T-helper 17 cell (primary cell): ENCODE measurements around the gene FGF18. TPM values are rescaled to one million over a fixed set of nuclear protein-coding genes. Genes with fewer than 3 reads are reported as not detected.
"Not testable (repeated sequence)": the region's sequence is repeated elsewhere in the genome, so short reads cannot be mapped to it uniquely, and the experiment has no call there.

Experiments used
- ATAC-seq: fragments of 150-1000 bp; cut with Tn5 transposase; 2 replicates; pipeline ENCODE4 v1.10.0; 2021; ENCODE audit warnings: mild to moderate bottlenecking, moderate library complexity
- DNase-seq, 3 donors: peaks; one replicate each; pipeline versions ENCODE4 v3.0.0 to v3.0.0-alpha.2; 2020 to 2021
- H3K9me3 ChIP-seq: one replicate; pipeline ENCODE4 v1.7.0; 2013; ENCODE audit warnings: low read length, mild to moderate bottlenecking; ENCODE audit not compliant: control insufficient read depth, poor library complexity, severe bottlenecking
- H3K27ac Mint-ChIP-seq: one replicate; pipeline ENCODE4 v1.8.0; 2022; ENCODE audit warnings: mild to moderate bottlenecking, moderate library complexity, mixed read lengths
- H3K27me3 Mint-ChIP-seq: one replicate; pipeline ENCODE4 v1.8.0; 2022; ENCODE audit warnings: mixed read lengths
- H3K36me3 Mint-ChIP-seq: one replicate; pipeline ENCODE4 v1.8.0; 2022; ENCODE audit warnings: low read depth, mixed read lengths
- H3K4me1 Mint-ChIP-seq: one replicate; pipeline ENCODE4 v1.8.0; 2022; ENCODE audit warnings: mild to moderate bottlenecking, mixed read lengths
- H3K4me3 Mint-ChIP-seq: one replicate; pipeline ENCODE4 v1.8.0; 2022; ENCODE audit warnings: mild to moderate bottlenecking, moderate library complexity, mixed read lengths
- total RNA-seq, 4 donors: library from RNA in 2 of 4; stranded (reverse) in 2 of 4; gene quantifications; one replicate each; pipeline ENCODE4 v1.2.3 and lab custom pipeline; 2022 to 2026

The FGF18 gene
- total RNA-seq: under 1 TPM; 0.44 to 0.50 TPM
- total RNA-seq (lab: John Stamatoyannopoulos, UW): 0.58 to 3.7 reads per million in 2 donors

GRCh38 chr5:171418982-171419687 lies at the start of gene FGF18:
TSS of gene FGF18 (plus strand) at chr5:171419647. CDS start at chr5:171420200, 553 bp downstream.
- Mint-ChIP-seq H3K36me3 (no peaks in the 10 kb centered on the region), H3K4me1 (peaks cover 10% of the 10 kb centered on the region), H3K27ac (peak within 1 kb of the TSS; percentile 63), H3K27me3 (peaks cover 5% of the 10 kb centered on the region), H3K4me3 (peak within 1 kb of the TSS; percentile 92)
- ATAC-seq (peak; percentile 43), DNase-seq (peak in 2 of 3 donors; percentile 35 to 39)
- H3K9me3 ChIP-seq: no peaks in the 10 kb centered on the region

- Mint-ChIP-seq H3K4me3 (no peak overlapping the region), H3K27me3 (peaks cover 25% of the 10 kb centered on the region), H3K36me3 (peaks cover 3% of the 10 kb centered on the region), H3K4me1 (no peaks in the 10 kb centered on the region), H3K27ac (no peak overlapping the region)
- DNase-seq: no peak
- ATAC-seq: no peak
- H3K9me3 ChIP-seq: no peaks in the 10 kb centered on the region
These were observed 49.5 kb upstream of the FGF18 start for GRCh38 chr5:171369898-171370297.

GRCh38 chr5:171370881-171371280 lies 48.6 kb upstream of the FGF18 start:
- not testable (repeated sequence) for H3K9me3 ChIP-seq, H3K4me1 Mint-ChIP-seq, H3K4me3 Mint-ChIP-seq, DNase-seq, H3K27ac Mint-ChIP-seq, H3K36me3 Mint-ChIP-seq, ATAC-seq
- peaks cover 16% of the 10 kb centered on the region for H3K27me3 Mint-ChIP-seq

- H3K4me1 Mint-ChIP-seq: no peaks in the 10 kb centered on the region
- H3K9me3 ChIP-seq: no peaks in the 10 kb centered on the region
- no peak for DNase-seq
- H3K27ac Mint-ChIP-seq: no peak overlapping the region
- no peak for ATAC-seq
- H3K36me3 Mint-ChIP-seq: peaks cover 3% of the 10 kb centered on the region
- peaks cover 16% of the 10 kb centered on the region for H3K27me3 Mint-ChIP-seq
- H3K4me3 Mint-ChIP-seq: no peak overlapping the region
These were observed 48.1 kb upstream of the FGF18 start for GRCh38 chr5:171371326-171371725.

- H3K4me3 Mint-ChIP-seq: no peak overlapping the region
- H3K27ac Mint-ChIP-seq: no peak overlapping the region
- H3K9me3 ChIP-seq: no peaks in the 10 kb centered on the region
- no peak for ATAC-seq
- no peak for DNase-seq
- H3K27me3 Mint-ChIP-seq: no peaks in the 10 kb centered on the region
- no peaks in the 10 kb centered on the region for H3K36me3 Mint-ChIP-seq
- H3K4me1 Mint-ChIP-seq: no peaks in the 10 kb centered on the region
These were observed 39.5 kb upstream of the FGF18 start for GRCh38 chr5:171379961-171380360.

GRCh38 chr5:171384416-171384815 lies 35.0 kb upstream of the FGF18 start:
- H3K4me3 Mint-ChIP-seq, H3K36me3 Mint-ChIP-seq, ATAC-seq, H3K9me3 ChIP-seq, H3K27me3 Mint-ChIP-seq, DNase-seq, H3K27ac Mint-ChIP-seq: not testable (repeated sequence)
- peaks cover 21% of the 10 kb centered on the region for H3K4me1 Mint-ChIP-seq

GRCh38 chr5:171384999-171385398 lies 34.4 kb upstream of the FGF18 start:
- not testable (repeated sequence) for H3K27ac Mint-ChIP-seq, H3K36me3 Mint-ChIP-seq, ATAC-seq

GRCh38 chr5:171386006-171386671 lies 33.3 kb upstream of the FGF18 start:
- peaks cover 35% of the 10 kb centered on the region for H3K4me1 Mint-ChIP-seq
- H3K36me3 Mint-ChIP-seq: peaks cover 2% of the 10 kb centered on the region
- H3K27ac Mint-ChIP-seq: peak overlapping the region; percentile 95
- H3K9me3 ChIP-seq: no peaks in the 10 kb centered on the region
- peak overlapping the region; percentile 15 for H3K4me3 Mint-ChIP-seq
- DNase-seq: no peak
- no peak for ATAC-seq
- H3K27me3 Mint-ChIP-seq: no peaks in the 10 kb centered on the region

More at GRCh38 chr5:171384999-171385398, 34.4 kb upstream of the FGF18 start:
- H3K27me3 Mint-ChIP-seq, H3K9me3 ChIP-seq, DNase-seq, H3K4me3 Mint-ChIP-seq: not testable (repeated sequence)
- peaks cover 27% of the 10 kb centered on the region for H3K4me1 Mint-ChIP-seq

- no peak for DNase-seq
- ATAC-seq: no peak
- H3K36me3 Mint-ChIP-seq: peaks cover 5% of the 10 kb centered on the region
- peaks cover 40% of the 10 kb centered on the region for H3K4me1 Mint-ChIP-seq
- peak overlapping the region; percentile 95 for H3K27ac Mint-ChIP-seq
- no peaks in the 10 kb centered on the region for H3K9me3 ChIP-seq
- H3K27me3 Mint-ChIP-seq: no peaks in the 10 kb centered on the region
- peak overlapping the region; percentile 92 for H3K4me3 Mint-ChIP-seq
These were observed 32.5 kb upstream of the FGF18 start for GRCh38 chr5:171386861-171387344.

GRCh38 chr5:171387345-171387969 lies 32.0 kb upstream of the FGF18 start, which contains the start of gene NPM1:
TSS of gene NPM1 (plus strand) at chr5:171387849. CDS start at chr5:171387949, 100 bp downstream.
- peak within 1 kb of the TSS; percentile 95 for H3K27ac Mint-ChIP-seq
- peak; percentile 93 to 97 (median 94) for DNase-seq
- H3K4me3 Mint-ChIP-seq: peak within 1 kb of the TSS; percentile 92
- H3K4me1 Mint-ChIP-seq: peaks cover 43% of the 10 kb centered on the region
- ATAC-seq: peak; percentile 86
- H3K27me3 Mint-ChIP-seq: no peaks in the 10 kb centered on the region
- H3K9me3 ChIP-seq: no peaks in the 10 kb centered on the region
- H3K36me3 Mint-ChIP-seq: peaks cover 5% of the 10 kb centered on the region

GRCh38 chr5:171387970-171388815 lies 31.3 kb upstream of the FGF18 start:
- peak overlapping the region; percentile 95 for H3K27ac Mint-ChIP-seq
- peak; percentile 38 for ATAC-seq
- DNase-seq: peak; percentile 60 to 72 (median 72)
- H3K9me3 ChIP-seq: no peaks in the 10 kb centered on the region
- H3K36me3 Mint-ChIP-seq: peaks cover 5% of the 10 kb centered on the region
- H3K4me3 Mint-ChIP-seq: peak overlapping the region; percentile 92
- peaks cover 49% of the 10 kb centered on the region for H3K4me1 Mint-ChIP-seq
- H3K27me3 Mint-ChIP-seq: no peaks in the 10 kb centered on the region

- Mint-ChIP-seq H3K27me3 (no peaks in the 10 kb centered on the region), H3K4me1 (peaks cover 52% of the 10 kb centered on the region), H3K4me3 (peak overlapping the region; percentile 92), H3K27ac (peak overlapping the region; percentile 95), H3K36me3 (peaks cover 5% of the 10 kb centered on the region)
- H3K9me3 ChIP-seq: no peaks in the 10 kb centered on the region
- ATAC-seq (no peak), DNase-seq (no peak)
These were observed 30.7 kb upstream of the FGF18 start for GRCh38 chr5:171388816-171389168.
